GM10266 (cell line): ENCODE results near the gene ADGRD2.
A peak's percentile ranks its signal among the peaks of the same experiment; 100 is the strongest.

Experiments
- DNase-seq: peaks from one replicate; pipeline ENCODE4 v3.0.0; 2012; ENCODE audit errors: extremely low spot score
- TF ChIP-seq, protein P1 (sequence below): IDR thresholded peaks from 2 replicates; pipeline ENCODE4 v1.5.1; 2012; ENCODE audit warnings: mild to moderate bottlenecking, low read depth; ENCODE audit not compliant: control insufficient read depth, insufficient read depth; ENCODE audit errors: missing control alignments

Gene ADGRD2

GRCh38 chr9:124474151-124474550 is 23.9 kb downstream of the ADGRD2 start:
- no peak for DNase-seq
- TF ChIP-seq, protein P1, sequence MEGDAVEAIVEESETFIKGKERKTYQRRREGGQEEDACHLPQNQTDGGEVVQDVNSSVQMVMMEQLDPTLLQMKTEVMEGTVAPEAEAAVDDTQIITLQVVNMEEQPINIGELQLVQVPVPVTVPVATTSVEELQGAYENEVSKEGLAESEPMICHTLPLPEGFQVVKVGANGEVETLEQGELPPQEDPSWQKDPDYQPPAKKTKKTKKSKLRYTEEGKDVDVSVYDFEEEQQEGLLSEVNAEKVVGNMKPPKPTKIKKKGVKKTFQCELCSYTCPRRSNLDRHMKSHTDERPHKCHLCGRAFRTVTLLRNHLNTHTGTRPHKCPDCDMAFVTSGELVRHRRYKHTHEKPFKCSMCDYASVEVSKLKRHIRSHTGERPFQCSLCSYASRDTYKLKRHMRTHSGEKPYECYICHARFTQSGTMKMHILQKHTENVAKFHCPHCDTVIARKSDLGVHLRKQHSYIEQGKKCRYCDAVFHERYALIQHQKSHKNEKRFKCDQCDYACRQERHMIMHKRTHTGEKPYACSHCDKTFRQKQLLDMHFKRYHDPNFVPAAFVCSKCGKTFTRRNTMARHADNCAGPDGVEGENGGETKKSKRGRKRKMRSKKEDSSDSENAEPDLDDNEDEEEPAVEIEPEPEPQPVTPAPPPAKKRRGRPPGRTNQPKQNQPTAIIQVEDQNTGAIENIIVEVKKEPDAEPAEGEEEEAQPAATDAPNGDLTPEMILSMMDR, result no peak

GRCh38 chr9:124475158-124475867 is 25.1 kb downstream of the ADGRD2 start:
- no peak for DNase-seq
- TF ChIP-seq, protein P1, result peak; percentile 23

GRCh38 chr9:124475868-124476690 is 25.8 kb downstream of the ADGRD2 start:
- DNase-seq, result no peak
- TF ChIP-seq, protein P1, result no peak

GRCh38 chr9:124477211-124477647 is 27.0 kb downstream of the ADGRD2 start:
- no peak for DNase-seq
- TF ChIP-seq, protein P1, result no peak

GRCh38 chr9:124477648-124478285 is 27.5 kb downstream of the ADGRD2 start:
- DNase-seq, result no peak
- TF ChIP-seq, protein P1, result no peak

GRCh38 chr9:124478354-124478753 is 28.1 kb downstream of the ADGRD2 start:
- no peak for DNase-seq
- TF ChIP-seq, protein P1, result no peak
